Body of pancreas (tissue), 4 donors: ENCODE measurements around the gene NPPC.

Source experiments
- POLR2A ChIP-seq, 3 donors: fragments of 450-650 bp; IDR thresholded peaks; one replicate each; pipeline ENCODE4 v1.6.1; 2016; ENCODE audit warnings: antibody characterized with exemption in 3 of 3, mild to moderate bottlenecking in 2 of 3
- TF ChIP-seq, protein P1 (sequence below), 7 experiments: fragments of 450-650 bp in 4 of 7; fragments of 200-600 bp in 3 of 7; sonication (generic) in 3 of 7; IDR thresholded peaks; one replicate each; pipeline ENCODE4 v1.5.1; 2016 to 2019; ENCODE audit warnings: antibody characterized with exemption in 7 of 7

DNA sequence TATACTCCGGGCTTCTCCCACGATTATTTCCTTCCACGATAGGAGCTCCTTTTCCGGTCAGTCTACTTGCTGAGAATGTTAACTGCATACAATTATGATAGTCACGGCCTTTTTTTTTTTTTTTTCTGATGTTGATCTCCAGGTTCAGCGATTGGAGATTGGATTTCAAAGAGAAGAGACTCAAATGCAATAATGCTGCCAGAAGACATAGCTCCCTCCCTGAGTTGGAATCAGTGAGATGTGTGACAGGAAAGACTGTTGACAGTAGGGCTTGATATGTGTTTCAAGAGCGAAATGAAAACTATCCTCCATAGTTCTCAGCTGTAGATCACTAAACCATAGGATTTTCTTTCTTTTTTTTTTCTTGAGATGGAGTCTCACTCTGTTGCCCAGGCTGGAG lies 47.0 kb downstream of the NPPC start:
- TF ChIP-seq, protein P1, sequence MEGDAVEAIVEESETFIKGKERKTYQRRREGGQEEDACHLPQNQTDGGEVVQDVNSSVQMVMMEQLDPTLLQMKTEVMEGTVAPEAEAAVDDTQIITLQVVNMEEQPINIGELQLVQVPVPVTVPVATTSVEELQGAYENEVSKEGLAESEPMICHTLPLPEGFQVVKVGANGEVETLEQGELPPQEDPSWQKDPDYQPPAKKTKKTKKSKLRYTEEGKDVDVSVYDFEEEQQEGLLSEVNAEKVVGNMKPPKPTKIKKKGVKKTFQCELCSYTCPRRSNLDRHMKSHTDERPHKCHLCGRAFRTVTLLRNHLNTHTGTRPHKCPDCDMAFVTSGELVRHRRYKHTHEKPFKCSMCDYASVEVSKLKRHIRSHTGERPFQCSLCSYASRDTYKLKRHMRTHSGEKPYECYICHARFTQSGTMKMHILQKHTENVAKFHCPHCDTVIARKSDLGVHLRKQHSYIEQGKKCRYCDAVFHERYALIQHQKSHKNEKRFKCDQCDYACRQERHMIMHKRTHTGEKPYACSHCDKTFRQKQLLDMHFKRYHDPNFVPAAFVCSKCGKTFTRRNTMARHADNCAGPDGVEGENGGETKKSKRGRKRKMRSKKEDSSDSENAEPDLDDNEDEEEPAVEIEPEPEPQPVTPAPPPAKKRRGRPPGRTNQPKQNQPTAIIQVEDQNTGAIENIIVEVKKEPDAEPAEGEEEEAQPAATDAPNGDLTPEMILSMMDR (IDR thresholded peaks at IDR 0.05): no peak
- TF ChIP-seq POLR2A (IDR thresholded peaks at IDR 0.05): no peak
